K562 (cell line): ENCODE results near the gene NXPH4. TPM values are rescaled to one million over a fixed set of nuclear protein-coding genes. Genes with fewer than 3 reads are reported as not detected.

Experiments used
- ARID2 ChIP-seq: fragments of 450-650 bp; IDR thresholded peaks from 2 replicates; pipeline ENCODE4 v1.6.1; 2017; ENCODE audit warnings: antibody characterized with exemption, mild to moderate bottlenecking
- CEBPG ChIP-seq, 3 experiments: fragments of 200-800 bp in 1 of 3; sonication (Bioruptor generic) in 1 of 3; sonication (generic) in 1 of 3; formaldehyde crosslinking in 1 of 3; IDR thresholded peaks in 2 of 3; conservative IDR thresholded peaks in 1 of 3; 2 replicates each; pipeline versions ENCODE4 v1.6.1 to v1.8.0; 2016 to 2022; ENCODE audit warnings: missing compliant biosample characterization in 2 of 3, missing genetic modification characterization in 2 of 3, mild to moderate bottlenecking in 1 of 3, missing genetic modification reagents in 1 of 3
- CTBP1 ChIP-seq: fragments of 450-650 bp; IDR thresholded peaks from 2 replicates; pipeline ENCODE4 v1.6.1; 2016; ENCODE audit warnings: borderline replicate concordance
- HDAC8 ChIP-seq: fragments of 450-650 bp; IDR thresholded peaks from 2 replicates; pipeline ENCODE4 v1.6.1; 2016; ENCODE audit warnings: mild to moderate bottlenecking, missing genetic modification characterization, moderate library complexity, missing compliant biosample characterization
- KDM2B ChIP-seq: fragments of 250-450 bp; sonication (Bioruptor Pico); IDR thresholded peaks from 2 replicates; pipeline ENCODE4 v1.8.0; 2021; ENCODE audit warnings: mild to moderate bottlenecking, moderate library complexity
- MAFF ChIP-seq: IDR thresholded peaks from 2 replicates; pipeline ENCODE4 v1.6.1; 2012; ENCODE audit warnings: low read length, improper control_type of control experiment
- MTA3 ChIP-seq: fragments of 450-650 bp; formaldehyde crosslinking; IDR thresholded peaks from 2 replicates; pipeline ENCODE4 v1.6.1; 2017; ENCODE audit warnings: mild to moderate bottlenecking, borderline replicate concordance
- NBN ChIP-seq: fragments of 450-650 bp; IDR thresholded peaks from 2 replicates; pipeline ENCODE4 v1.6.1; 2016; ENCODE audit warnings: low read depth, mild to moderate bottlenecking
- NCOA1 ChIP-seq: fragments of 450-650 bp; IDR thresholded peaks from 2 replicates; pipeline ENCODE4 v1.6.1; 2016; ENCODE audit warnings: low read depth
- NFRKB ChIP-seq: fragments of 450-650 bp; IDR thresholded peaks from 2 replicates; pipeline ENCODE4 v1.6.1; 2016; ENCODE audit warnings: low read depth
- PHB ChIP-seq: fragments of 250-450 bp; sonication (Bioruptor Pico); IDR thresholded peaks from 2 replicates; pipeline ENCODE4 v1.5.0; 2021
- RCOR1 ChIP-seq, 2 experiments: IDR thresholded peaks; 2 replicates each; pipeline ENCODE4 v1.6.1; 2012; ENCODE audit warnings: low read depth in 2 of 2, low read length in 2 of 2, borderline replicate concordance in 1 of 2, improper control_type of control experiment in 1 of 2
- ZBTB7A ChIP-seq: IDR thresholded peaks from 2 replicates; pipeline ENCODE4 v1.6.1; 2011; ENCODE audit warnings: low read depth, mild to moderate bottlenecking, low read length, moderate library complexity, borderline replicate concordance; ENCODE audit not compliant: control insufficient read depth
- ZEB2 ChIP-seq: fragments of 450-650 bp; IDR thresholded peaks from 2 replicates; pipeline ENCODE4 v1.6.1; 2016
- ZNF324 ChIP-seq: fragments of 250-450 bp; sonication (Bioruptor Pico); IDR thresholded peaks from 2 replicates; pipeline ENCODE4 v1.4.0; 2020; ENCODE audit warnings: mild to moderate bottlenecking
- ZNF764 ChIP-seq: fragments of 250-450 bp; sonication (Bioruptor Pico); IDR thresholded peaks from 2 replicates; pipeline ENCODE4 v1.4.0; 2020; ENCODE audit warnings: low read depth, mild to moderate bottlenecking, moderate library complexity
- ZNF830 ChIP-seq: fragments of 250-450 bp; sonication (Bioruptor Pico); IDR thresholded peaks from 2 replicates; pipeline ENCODE4 v1.5.0; 2021; ENCODE audit warnings: mild to moderate bottlenecking
- polyA plus RNA-seq, 8 experiments: library from polyadenylated mRNA; depleted of rRNA in 4 of 8; stranded (reverse) in 5 of 8; unstranded in 3 of 8; fragments of >200 nt; fragmentation: Nextera tagmentation in 2 of 8; fragmentation: Illumina TruSeq in 1 of 8; extraction: Ambion mirVana in 2 of 8; extraction: Trizol in 1 of 8; gene quantifications; 2 replicates each; pipeline versions ENCODE4 v1.2.1 to v1.2.3, GENCODE V29; 2011 to 2014; ENCODE audit warnings: inconsistent platforms in 1 of 8, missing spikeins in 1 of 8
- total RNA-seq, 7 experiments: library from RNA; depleted of rRNA in 6 of 7; stranded (reverse); fragments of >200 nt in 6 of 7; fragmentation: Illumina TruSeq in 2 of 7; extraction: Trizol in 2 of 7; gene quantifications; 2 replicates each; pipeline versions ENCODE4 v1.2.1 to v1.2.3, GENCODE V29; 2011 to 2021; ENCODE audit warnings: low replicate concordance in 1 of 7
- TF ChIP-seq, protein P1 (sequence below), 2 experiments: fragments of 450-650 bp; formaldehyde crosslinking in 1 of 2; IDR thresholded peaks; 2 replicates each; pipeline versions ENCODE4 v1.4.0 to v1.6.1; 2014 to 2020; ENCODE audit warnings: mild to moderate bottlenecking in 2 of 2, borderline replicate concordance in 1 of 2, low read depth in 1 of 2
- TF ChIP-seq, protein P2 (sequence below): conservative IDR thresholded peaks from 2 replicates; pipeline ENCODE4 v1.6.1; 2011; ENCODE audit warnings: low read depth, mild to moderate bottlenecking, low read length; ENCODE audit not compliant: control insufficient read depth

The NXPH4 gene
- total and polyA plus RNA-seq, 9 of the 15 experiments (the other 6 are each of a cell fraction or from before 2014, with no cell fraction given) = 0.49 to 2.7 (median 1.1) TPM; not detected in 4

DNA sequence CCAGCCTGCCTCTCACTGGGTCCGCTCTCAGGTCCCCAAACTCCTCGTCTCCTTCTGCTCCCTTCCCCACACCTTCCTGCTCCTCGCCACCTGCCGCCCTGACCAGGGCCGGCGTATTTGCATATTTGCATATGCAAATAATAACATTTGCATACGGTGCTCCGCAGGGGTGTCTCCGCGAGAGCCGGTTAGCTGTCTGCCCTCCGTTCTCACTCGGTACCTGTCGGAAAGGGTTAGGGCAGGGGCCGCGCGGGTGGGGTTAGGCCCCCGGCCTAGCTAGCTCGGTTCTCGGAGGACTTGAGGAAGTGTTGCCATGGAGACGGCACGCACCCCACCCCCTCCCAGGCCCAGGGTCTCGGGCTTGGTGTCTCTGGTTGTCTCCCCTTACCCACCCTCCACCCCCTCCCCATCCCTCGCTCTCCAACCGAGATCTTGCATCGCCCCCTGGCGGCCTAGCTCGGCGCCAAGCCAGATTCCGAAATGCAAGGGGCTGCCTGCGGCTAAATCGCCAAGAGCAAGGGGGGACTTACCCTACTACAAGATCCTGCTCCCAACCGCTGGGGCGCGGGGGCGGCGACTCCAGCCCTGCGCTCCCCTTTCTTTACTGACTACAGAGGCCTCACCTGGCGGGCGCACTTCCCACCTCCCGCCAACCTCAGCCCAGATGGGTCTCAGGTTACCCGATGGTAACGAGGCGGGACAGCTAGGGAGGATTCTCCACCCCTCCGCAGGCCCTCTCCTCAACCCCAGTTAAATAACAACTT, 26.3 kb downstream of the NXPH4 start (continued):
- TF ChIP-seq, protein P1, sequence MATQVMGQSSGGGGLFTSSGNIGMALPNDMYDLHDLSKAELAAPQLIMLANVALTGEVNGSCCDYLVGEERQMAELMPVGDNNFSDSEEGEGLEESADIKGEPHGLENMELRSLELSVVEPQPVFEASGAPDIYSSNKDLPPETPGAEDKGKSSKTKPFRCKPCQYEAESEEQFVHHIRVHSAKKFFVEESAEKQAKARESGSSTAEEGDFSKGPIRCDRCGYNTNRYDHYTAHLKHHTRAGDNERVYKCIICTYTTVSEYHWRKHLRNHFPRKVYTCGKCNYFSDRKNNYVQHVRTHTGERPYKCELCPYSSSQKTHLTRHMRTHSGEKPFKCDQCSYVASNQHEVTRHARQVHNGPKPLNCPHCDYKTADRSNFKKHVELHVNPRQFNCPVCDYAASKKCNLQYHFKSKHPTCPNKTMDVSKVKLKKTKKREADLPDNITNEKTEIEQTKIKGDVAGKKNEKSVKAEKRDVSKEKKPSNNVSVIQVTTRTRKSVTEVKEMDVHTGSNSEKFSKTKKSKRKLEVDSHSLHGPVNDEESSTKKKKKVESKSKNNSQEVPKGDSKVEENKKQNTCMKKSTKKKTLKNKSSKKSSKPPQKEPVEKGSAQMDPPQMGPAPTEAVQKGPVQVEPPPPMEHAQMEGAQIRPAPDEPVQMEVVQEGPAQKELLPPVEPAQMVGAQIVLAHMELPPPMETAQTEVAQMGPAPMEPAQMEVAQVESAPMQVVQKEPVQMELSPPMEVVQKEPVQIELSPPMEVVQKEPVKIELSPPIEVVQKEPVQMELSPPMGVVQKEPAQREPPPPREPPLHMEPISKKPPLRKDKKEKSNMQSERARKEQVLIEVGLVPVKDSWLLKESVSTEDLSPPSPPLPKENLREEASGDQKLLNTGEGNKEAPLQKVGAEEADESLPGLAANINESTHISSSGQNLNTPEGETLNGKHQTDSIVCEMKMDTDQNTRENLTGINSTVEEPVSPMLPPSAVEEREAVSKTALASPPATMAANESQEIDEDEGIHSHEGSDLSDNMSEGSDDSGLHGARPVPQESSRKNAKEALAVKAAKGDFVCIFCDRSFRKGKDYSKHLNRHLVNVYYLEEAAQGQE (IDR thresholded peaks at IDR 0.05; ENCODE audit: borderline replicate concordance) = peak; percentile 35; the same call in 1 of the 2 replicates
- TF ChIP-seq, protein P1 (CRISPR knock-in tag; IDR thresholded peaks at IDR 0.05; ENCODE audit: low read depth) = no peak
- TF ChIP-seq ZNF830 (no peak), ZNF764 (CRISPR knock-in tag) (no peak), CTBP1 (peak; percentile 67), RCOR1 (IDR thresholded peaks at IDR 0.05; ENCODE audit: borderline replicate concordance in 1 of 2, low read depth in 2 of 2, low read length in 2 of 2) (no peak), MAFF (no peak), NBN (0 out of 2 replicates have a peak, but pooled peaks have one; percentile 32), NCOA1 (no peak), HDAC8 (tag) (no peak), MTA3 (no peak), ARID2 (0 out of 2 replicates have a peak, but pooled peaks have one; percentile 13), CEBPG (CRISPR knock-in tag; IDR thresholded peaks at IDR 0.05) (no peak), CEBPG (tag; conservative IDR thresholded peaks at IDR 0.05 in 1 of 2, IDR thresholded peaks at IDR 0.05 in 1 of 2) (no peak), KDM2B (CRISPR knock-in tag) (0 out of 2 replicates have a peak, but pooled peaks have one; percentile 42), ZNF324 (CRISPR knock-in tag) (no peak), ZEB2 (peak; percentile 61), PHB (CRISPR knock-in tag) (no peak), NFRKB (no peak), ZBTB7A (peak; percentile 95)
- TF ChIP-seq, protein P2, sequence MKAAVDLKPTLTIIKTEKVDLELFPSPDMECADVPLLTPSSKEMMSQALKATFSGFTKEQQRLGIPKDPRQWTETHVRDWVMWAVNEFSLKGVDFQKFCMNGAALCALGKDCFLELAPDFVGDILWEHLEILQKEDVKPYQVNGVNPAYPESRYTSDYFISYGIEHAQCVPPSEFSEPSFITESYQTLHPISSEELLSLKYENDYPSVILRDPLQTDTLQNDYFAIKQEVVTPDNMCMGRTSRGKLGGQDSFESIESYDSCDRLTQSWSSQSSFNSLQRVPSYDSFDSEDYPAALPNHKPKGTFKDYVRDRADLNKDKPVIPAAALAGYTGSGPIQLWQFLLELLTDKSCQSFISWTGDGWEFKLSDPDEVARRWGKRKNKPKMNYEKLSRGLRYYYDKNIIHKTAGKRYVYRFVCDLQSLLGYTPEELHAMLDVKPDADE = 0 out of 2 replicates have a peak, but pooled peaks have one; percentile 30
